NCI-H774 (cell line): Measurements from ENCODE around the gene CACNA1B.
"Not testable (repeated sequence)": the region's sequence is repeated elsewhere in the genome, so short reads cannot be mapped to it uniquely, and the experiment has no call there.

Experiments
- DNase-seq: peaks from one replicate; lab custom pipeline; 2025; lab: John Stamatoyannopoulos, UW

CACNA1B gene

DNA sequence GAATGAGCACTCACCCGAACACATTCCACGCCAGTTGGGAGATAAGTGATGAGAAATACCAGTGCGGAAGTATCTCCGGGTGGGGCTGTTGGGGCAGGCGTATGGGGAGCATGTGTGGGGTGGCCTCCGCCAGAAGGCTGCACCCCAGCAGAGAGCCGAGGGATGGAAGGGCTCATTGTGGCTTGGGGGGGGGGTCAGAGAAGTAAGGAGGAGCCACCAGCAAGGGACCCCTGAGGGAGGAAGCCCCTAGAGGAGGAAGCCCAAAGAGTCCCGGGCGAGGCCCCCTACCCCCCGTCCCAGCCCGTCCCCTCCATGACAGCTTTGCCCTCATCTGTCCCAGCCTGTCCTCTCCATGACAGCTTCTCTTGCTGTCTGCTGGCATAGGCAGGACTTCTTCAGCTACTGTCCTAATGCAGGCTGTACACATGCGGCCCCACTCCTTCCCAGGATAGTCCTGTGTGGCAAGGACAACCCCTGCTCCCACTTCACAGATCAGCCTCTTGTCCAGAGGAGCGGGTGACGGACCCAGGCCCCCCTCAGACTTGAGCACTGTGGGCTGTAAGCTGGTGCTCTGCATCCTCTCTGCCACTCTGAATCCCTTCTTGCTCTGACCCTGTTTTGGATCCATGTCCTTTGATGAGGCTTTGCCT, 239.6 kb downstream of the CACNA1B start:
- DNase-seq = no peak

DNA sequence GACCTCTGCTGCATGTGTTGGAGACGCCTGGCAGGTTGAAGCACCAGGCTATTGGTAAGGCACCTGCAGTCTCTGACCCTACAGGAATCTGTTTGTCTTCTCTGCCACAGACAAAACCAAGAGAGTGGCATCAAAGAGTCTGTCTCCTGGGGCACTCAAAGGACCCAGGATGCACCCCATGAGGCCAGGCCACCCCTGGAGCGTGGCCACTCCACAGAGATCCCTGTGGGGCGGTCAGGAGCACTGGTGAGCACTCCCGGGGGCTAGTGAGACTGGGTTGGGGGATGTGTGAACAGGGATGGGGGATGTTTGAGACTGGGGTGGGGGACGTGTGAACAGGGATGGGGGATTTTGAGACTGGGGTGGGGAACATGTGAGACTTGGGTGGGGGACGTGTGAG, 240.3 kb downstream of the CACNA1B start:
- DNase-seq = no peak

DNA sequence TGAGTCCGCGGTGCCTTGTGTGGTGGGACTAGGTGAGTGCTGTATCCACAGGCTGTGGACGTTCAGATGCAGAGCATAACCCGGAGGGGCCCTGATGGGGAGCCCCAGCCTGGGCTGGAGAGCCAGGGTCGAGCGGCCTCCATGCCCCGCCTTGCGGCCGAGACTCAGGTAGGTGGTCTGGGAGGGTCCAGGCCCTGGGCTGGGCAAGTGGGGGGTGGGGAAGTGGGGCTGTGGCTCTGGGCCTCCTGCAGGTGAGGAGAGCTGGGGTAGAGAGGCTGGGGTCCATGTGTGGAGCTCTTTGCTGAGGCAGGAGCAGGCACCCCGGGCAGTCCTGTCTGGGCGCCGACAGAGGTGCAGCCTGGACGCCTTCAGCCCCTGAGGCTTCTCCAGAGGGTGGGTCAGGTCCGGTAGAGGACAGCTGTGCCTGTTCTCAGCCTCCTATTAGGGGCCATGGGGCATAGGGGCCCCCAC, 241.1 kb downstream of the CACNA1B start:
- DNase-seq = no peak

DNA sequence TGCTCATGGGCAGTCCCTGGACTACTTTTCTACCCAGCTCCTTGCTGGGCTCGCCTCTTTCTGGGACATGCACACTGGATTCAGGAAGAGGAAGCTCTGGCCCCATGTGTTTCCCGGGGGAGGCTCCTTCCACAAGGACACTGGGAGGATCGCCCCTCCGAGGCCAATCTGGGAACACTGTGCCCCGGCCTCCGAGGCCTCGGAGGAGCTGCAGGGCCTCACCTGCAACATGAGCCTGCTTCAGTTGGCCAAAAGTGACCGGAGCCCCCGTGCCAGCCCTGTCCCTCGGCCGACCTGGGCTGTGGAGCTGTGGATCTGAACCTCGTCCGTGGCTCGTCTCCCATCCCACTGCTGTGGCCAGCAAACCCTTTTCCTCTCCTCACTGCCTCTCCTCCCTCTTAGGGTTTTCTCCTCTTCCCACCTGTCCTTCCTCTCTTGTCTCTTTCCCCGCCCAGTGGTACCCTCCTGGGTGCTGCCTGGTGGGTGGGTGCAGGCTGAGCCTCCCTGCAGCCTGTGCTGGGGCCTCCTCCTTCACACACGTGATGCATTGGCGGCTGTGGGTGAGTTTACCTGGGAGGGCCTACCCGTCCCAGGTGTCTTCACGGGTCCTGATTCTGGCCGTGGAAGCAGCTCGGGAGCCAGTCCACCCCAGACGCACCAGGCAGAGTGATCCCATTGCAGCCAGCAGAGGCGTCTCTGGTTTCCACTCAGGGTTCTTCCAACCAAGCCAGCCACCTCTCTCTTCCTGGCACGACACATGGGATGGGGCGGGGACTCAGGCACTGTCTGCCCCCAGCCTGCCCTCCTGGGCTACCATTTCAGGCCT, 241.8 kb downstream of the CACNA1B start:
- DNase-seq = no peak

DNA sequence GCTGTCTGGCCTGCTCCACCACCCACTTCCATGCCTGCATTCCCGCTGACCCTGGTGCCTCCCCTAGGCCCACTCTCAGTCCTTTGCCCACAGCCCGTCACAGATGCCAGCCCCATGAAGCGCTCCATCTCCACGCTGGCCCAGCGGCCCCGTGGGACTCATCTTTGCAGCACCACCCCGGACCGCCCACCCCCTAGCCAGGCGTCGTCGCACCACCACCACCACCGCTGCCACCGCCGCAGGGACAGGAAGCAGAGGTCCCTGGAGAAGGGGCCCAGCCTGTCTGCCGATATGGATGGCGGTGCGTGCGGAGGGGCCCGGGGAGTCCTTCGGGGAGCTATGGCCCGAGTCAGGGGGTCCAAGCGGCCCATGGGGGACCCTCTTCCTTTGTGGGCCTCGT, 242.5 kb downstream of the CACNA1B start:
- DNase-seq = no peak

DNA sequence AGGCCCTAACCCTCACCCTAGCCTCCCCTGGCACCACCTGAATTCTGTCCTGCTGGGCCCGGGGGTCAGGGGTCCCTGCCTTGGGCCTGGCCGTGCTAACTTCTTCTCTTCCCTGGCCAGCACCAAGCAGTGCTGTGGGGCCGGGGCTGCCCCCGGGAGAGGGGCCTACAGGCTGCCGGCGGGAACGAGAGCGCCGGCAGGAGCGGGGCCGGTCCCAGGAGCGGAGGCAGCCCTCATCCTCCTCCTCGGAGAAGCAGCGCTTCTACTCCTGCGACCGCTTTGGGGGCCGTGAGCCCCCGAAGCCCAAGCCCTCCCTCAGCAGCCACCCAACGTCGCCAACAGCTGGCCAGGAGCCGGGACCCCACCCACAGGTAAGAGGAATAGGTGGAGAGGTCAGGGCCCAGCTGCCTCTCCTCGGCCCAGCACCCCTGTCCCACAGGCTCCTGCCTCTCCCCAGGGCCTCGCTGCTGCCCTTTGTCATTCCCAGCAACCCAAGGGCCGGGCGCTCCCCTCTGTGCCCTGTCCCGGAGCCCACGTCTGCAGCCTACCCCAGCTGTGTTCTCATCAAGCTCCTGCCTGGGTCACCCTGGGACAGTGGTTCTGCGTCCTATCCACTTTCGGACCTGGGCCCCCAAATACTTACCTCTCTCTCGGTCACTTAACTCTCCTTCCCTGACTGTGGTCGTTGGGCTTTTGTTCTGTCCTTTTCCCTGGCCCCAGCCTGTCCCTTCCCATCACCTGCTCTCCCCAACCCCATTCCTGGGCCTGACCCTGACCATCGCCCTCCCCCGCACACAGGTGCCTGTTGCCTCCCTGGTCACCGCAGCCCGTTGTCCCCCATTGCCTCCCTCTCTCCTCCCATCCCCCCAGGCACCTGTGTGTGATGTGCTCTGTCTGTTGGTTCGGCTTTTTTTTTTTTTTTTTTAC, 243.2 kb downstream of the CACNA1B start:
- no peak for DNase-seq

DNA sequence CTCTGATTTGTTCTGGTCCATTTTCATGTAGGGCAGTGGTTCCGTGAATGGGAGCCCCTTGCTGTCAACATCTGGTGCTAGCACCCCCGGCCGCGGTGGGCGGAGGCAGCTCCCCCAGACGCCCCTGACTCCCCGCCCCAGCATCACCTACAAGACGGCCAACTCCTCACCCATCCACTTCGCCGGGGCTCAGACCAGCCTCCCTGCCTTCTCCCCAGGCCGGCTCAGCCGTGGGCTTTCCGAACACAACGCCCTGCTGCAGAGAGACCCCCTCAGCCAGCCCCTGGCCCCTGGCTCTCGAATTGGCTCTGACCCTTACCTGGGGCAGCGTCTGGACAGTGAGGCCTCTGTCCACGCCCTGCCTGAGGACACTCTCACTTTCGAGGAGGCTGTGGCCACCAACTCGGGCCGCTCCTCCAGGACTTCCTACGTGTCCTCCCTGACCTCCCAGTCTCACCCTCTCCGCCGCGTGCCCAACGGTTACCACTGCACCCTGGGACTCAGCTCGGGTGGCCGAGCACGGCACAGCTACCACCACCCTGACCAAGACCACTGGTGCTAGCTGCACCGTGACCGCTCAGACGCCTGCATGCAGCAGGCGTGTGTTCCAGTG, 244.0 kb downstream of the CACNA1B start:
- no peak for DNase-seq

DNA sequence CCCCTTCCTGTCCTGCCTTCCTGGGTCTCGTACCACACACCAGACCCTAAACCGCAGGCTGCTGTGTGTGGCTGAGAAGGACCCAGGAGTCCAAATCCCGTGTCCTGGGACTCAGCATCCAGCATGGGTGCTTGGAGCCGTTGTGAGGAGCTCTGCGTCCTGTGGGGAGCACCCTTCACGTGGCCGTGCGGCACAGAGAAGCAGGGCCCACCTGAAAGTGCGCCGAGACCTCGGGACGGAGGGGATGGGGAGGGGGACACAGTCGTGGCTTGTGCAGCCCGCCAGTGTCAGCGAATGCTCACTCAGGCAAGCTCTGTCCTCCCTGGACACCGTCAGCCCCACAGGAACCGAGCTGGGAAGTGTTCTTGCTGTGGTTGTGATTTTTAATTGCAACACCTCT, 244.6 kb downstream of the CACNA1B start:
- DNase-seq = no peak

DNA sequence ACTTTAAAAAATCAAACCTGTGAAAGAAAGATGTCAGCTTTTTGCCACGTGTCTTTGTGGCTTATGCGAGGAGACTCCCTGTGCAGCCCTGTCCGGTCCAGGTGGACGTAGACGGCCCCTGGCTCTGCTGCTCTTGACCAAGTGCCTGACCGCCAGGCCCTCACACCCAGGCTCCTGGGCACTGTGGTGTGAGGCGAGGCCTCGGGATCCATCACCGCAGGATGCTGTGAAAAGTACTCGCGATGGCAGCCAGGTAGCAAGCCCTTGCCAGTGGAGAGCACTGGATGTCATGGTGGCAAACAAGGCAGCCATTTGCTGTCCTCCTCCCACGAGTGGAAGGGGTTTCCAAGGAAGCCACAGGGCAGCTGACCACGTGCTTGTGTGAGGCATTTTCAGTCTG, 245.1 kb downstream of the CACNA1B start:
- no peak for DNase-seq

DNA sequence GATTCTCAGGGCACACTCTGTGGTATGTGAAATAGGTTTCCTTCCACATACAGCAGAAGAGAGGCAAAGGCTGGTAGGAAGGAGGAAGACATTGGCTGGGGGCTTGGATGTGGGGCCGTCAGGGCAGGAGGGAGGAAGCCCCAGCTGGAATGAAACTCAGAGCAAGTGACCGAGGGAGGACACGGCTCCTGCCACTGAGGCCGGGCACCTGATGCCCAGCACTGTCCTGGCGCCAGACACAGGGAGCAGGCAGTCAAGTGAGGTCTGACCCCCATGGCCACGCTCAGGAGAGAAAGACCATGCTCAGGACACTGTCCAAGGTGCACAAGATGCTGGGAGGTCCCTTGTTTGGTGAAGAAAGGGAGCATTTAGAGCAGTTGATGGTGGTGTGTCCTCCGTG, 245.5 kb downstream of the CACNA1B start:
- no peak for DNase-seq

DNA sequence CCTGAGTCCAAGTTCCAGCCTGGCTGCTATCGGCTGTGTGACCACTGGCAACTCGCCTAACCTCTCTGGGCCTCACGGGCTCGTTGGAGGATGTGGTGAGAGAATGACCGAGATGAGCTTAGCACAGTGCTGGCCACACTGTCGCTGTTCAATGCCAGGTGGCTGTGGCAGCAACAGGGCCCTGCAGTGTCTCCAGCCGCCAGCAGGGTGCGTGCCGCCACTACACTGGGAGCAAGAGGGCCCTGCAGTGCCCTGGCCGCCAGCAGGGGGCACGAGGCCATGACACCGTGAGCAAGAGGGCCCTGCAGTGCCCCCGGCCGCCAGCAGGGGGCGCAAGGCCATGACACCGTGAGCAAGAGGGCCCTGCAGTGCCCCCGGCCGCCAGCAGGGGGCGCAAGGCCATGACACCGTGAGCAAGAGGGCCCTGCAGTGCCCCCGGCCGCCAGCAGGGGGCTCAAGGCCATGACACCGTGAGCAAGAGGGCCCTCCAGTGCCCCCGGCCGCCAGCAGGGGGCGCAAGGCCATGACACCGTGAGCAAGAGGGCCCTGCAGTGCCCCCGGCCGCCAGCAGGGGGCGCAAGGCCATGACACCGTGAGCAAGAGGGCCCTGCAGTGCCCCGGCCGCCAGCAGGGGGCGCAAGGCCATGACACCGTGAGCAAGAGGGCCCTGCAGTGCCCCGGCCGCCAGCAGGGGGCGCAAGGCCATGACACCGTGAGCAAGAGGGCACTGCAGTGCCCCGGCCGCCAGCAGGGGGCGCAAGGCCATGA, 248.7 kb downstream of the CACNA1B start:
- not testable (repeated sequence) for DNase-seq

DNA sequence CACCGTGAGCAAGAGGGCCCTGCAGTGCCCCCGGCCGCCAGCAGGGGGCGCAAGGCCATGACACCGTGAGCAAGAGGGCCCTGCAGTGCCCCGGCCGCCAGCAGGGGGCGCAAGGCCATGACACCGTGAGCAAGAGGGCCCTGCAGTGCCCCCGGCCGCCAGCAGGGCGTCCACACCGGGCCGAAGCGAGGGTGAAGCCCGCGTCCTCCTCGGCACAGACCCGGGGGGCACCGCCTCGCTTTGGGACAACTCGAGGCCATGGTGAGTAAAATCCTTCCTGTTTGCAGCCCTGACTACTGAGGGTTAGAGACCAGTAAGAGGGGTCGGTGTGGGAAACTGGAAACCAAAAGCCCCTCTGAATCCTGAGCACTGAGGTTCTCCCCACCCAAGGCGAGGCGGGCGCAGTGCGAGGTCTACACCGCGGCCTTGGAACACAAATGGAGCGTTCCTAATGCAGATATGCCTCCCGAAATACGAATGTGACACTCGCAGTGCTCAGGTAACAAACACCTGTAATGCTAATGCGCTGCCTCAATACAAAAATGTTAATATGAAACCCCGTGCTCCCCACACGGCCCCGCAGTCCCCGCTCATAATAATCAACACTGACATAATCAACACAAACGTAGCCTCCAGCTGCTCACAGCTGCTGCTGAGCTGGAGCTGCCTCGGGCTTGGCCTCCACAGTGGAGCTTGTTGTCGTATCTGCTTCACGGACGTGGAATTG, 249.4 kb downstream of the CACNA1B start:
- not testable (repeated sequence) for DNase-seq

DNA sequence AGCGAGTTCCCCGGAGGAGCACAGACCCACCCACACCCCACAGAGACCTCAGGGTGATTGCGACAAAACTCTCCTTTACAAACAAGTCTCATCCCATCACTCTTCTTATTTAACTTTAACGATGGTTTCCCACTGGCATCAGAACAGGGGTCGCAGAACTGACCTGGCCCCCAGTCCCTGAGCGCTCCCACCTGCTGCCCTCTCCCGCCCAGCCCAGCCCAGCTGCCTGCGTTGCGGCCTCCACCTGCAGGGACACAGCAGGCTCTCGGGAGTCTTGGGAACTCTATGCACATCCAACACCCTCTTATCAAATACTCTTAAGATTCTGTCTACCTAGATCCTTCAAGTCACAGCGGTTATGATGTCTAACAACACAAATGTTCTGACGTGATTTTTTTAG, 250.4 kb downstream of the CACNA1B start:
- DNase-seq = not testable (repeated sequence)

DNA sequence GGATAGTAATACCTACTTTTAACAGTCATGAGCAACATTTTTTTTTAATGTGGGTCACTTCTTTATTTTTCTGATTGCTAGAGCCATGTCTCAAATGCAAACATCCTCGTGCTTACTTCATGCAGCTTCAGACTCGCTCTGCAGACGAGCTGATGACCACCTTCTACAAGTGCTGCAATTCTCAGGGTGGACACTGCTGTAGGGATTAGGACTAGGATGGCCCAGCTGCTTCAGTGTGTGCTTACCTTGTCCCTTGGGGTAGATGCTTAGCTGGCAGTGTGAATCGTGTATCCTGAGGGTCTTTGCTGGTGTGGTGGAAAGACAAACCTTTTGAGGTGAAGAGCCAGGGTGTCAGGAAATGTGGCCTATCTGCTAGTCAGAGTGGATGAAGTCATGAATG, 251.7 kb downstream of the CACNA1B start:
- DNase-seq = not testable (repeated sequence)

DNA sequence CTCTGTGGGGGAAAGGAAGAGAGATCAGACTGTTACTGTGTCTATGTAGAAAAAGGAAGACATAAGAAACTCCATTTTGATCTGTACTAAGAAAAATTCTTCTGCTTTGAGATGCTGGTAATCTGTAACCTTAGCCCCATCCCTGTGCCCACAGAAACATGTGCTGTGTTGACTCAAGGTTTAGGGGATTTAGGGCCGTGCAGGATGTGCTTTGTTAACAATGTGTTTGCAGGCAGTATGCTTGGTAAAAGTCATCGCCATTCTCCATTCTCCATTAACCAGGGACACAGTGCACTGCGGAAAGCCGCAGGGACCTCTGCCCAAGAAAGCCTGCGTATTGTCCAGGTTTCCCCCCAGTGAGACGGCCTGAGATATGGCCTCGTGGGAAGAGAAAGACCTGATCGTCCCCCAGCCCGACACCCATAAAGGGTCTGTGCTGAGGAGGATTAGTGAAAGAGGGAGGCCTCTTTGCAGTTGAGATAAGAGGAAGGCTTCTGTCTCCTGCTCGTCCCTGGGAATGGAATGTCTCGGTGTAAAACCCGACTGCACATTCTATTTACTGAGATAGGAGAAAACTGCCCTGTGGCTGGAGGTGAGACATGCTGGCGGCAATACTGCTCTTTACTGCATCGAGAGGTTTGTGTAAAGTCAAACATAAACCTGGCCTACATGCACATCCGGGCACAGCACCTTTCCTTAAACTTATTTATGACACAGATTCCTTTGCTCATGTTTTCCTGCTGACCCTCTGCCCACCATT, 255.5 kb downstream of the CACNA1B start:
- not testable (repeated sequence) for DNase-seq

DNA sequence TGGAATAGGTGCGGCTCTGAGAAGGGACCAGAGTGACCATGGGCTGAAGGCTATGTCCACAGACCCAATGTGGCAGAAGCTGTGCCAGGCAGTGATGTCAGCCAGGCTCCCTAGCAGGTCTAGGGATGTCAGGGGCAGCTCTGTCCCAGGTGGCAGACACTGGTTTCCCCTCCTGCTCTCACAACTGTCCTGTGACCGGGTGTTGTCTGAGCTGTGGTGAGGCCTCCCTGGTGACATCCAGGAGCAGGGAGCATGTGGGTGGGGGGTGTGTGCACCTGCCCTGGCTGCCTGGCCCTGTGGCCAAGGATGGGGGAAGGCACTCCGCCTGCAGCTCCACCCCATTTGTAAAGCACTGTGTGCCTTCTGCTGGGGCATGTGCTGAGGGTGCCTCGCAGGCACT, 257.0 kb downstream of the CACNA1B start:
- DNase-seq = not testable (repeated sequence)

DNA sequence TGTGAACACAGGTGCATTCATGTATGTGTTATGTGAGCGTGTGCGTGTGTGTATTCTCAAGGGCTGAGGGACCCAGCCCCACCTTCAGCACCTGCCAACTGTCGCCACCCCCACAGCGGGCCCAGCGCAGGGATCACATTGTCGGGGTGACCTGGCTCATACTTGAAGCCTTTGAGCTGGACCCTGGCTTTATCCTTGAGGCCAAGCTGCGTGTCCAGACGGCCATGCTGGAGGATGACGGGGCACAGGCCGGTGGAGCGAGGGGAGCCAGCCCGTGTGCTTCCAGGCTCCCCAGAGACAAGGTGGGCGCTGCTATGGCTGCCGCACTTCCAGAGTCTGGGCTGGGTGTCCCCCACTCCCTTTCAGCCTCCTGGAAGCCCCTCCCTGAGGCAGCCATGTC, 261.5 kb downstream of the CACNA1B start:
- DNase-seq = not testable (repeated sequence)

DNA sequence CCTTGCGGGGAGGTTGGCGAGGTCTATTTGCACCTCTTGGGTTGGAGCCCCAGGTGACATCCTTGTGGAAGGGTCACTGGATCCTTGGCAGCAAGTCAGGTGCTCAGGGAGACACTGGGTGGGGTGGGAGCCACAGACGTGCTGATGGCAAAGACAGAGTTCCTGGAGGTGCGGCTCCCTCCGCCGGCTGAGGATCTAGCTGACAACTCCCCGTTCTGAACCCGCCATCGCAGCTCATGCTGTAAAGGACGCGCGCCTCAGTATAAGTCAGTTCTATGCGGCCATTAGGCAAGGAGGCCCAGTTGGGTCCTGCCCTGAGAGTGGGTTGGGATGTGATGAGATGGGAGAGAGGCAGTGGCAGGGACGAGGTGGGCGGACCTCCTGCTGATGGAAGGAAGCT, 263.4 kb downstream of the CACNA1B start:
- not testable (repeated sequence) for DNase-seq

DNA sequence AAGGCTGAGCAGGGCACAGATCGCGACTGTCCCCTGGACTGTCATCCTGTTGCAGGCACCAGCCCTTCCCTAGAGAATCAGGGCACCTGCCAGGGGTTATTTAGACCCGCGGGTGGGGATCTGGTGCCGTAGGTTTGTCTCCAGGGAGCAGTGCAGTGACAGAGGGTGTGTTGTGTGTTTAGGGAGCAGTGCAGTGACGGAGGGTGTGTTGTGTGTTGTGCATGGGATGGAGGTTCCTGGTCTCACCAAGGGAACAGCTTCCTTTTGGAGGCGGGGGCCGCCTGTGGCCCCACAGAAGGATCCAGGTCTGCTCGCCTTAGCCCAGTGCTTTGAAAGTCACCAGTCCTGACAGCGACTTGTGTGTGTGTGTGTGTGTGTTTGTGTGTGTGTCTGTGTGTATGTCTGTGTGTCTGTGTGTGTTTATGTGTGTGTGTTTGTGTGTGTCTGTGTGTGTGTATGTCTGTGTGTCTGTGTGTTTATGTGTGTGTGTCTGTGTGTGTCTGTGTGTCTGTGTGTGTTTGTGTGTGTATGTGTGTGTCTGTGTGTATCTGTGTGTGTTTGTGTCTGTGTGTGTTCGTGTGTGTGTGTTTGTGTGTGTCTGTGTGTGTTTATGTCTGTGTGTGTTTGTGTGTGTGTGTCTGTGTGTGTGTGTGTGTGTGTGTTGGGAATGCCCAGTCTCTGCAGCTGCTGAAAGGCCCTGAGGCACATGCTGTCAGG, 265.1 kb downstream of the CACNA1B start:
- DNase-seq = not testable (repeated sequence)
